Panc1 (cell line): ENCODE measurements around the gene LYSMD4.

Source experiments
- CTCF ChIP-seq: fragments of 450-650 bp; IDR thresholded peaks from 2 replicates; pipeline ENCODE4 v1.5.1; 2017; ENCODE audit warnings: mild to moderate bottlenecking
- POLR2AphosphoS5 ChIP-seq: IDR thresholded peaks from 2 replicates; pipeline ENCODE4 v1.6.1; 2012; ENCODE audit warnings: mild to moderate bottlenecking, low read depth, low read length, moderate library complexity
- REST ChIP-seq, 2 experiments: IDR thresholded peaks; 2 replicates each; pipeline ENCODE4 v1.6.1; 2011 to 2012; ENCODE audit warnings: low read depth in 2 of 2, control low read depth in 1 of 2, low read length in 1 of 2, mild to moderate bottlenecking in 1 of 2, moderate library complexity in 1 of 2; ENCODE audit not compliant: insufficient read depth in 1 of 2
- SIN3A ChIP-seq: IDR thresholded peaks from 2 replicates; pipeline ENCODE4 v1.6.1; 2012; ENCODE audit warnings: low read depth, mild to moderate bottlenecking, low read length, moderate library complexity, borderline replicate concordance; ENCODE audit not compliant: insufficient read depth
- TCF7L2 ChIP-seq: IDR thresholded peaks from 2 replicates; pipeline ENCODE4 v1.6.1; 2011; ENCODE audit warnings: mild to moderate bottlenecking, low read depth, low read length, inconsistent platforms

DNA sequence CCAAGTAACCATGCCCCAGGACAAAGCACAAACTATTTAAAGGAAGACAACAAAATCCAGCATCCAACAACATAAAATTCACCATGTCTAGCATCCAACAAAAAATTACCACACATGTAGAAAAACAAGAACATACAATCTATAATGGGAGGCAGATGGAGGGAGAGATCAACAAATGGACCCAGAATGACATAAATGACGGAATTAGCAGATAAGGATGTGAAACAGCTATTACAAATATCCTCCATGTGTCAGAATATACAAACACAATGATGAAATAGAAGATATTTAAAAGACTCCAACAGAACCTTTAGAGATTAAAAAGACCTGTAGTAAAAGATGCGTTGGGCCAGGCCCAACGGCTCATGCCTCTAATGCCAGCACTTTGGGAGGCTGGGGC lies 10.8 kb downstream of the LYSMD4 start:
- no peak for TF ChIP-seq SIN3A
- TF ChIP-seq CTCF = no peak
- TF ChIP-seq REST (IDR thresholded peaks at IDR 0.05; ENCODE audit: insufficient read depth in 1 of 2, low read depth in 2 of 2, low read length in 1 of 2) = no peak
- no peak for TF ChIP-seq TCF7L2
- TF ChIP-seq POLR2AphosphoS5 = no peak
